Neuron (in vitro differentiated cells): ENCODE data around the gene ELAVL4.

ENCODE experiments used
- H2AFZ ChIP-seq: one replicate; pipeline ENCODE4 v1.6.1; 2013; ENCODE audit warnings: low read depth, mild to moderate bottlenecking, inconsistent platforms, low read length, moderate library complexity
- H3K27me3 ChIP-seq: one replicate; pipeline ENCODE4 v1.6.1; 2013; ENCODE audit warnings: low read length; ENCODE audit not compliant: insufficient read depth
- H3K36me3 ChIP-seq: one replicate; pipeline ENCODE4 v1.6.1; 2013; ENCODE audit warnings: low read length; ENCODE audit not compliant: insufficient read depth
- H3K4me1 ChIP-seq: one replicate; pipeline ENCODE4 v1.6.1; 2013; ENCODE audit warnings: low read length; ENCODE audit not compliant: insufficient read depth
- H3K4me3 ChIP-seq: 2 replicates; pipeline ENCODE4 v1.5.1; 2013; ENCODE audit warnings: mild to moderate bottlenecking, low read length, moderate library complexity
- H3K9me3 ChIP-seq: one replicate; pipeline ENCODE4 v1.6.1; 2013; ENCODE audit warnings: low read length

ELAVL4 gene

GRCh38 chr1:50103615-50104081, 5.1 kb upstream of the ELAVL4 start:
- H3K36me3 ChIP-seq, result no peaks in the 10 kb centered on the region
- no peak overlapping the region for H2AFZ ChIP-seq
- H3K4me1 ChIP-seq, result peaks cover 5% of the 10 kb centered on the region
- H3K4me3 ChIP-seq, result no peak overlapping the region
- H3K9me3 ChIP-seq, result no peaks in the 10 kb centered on the region
- H3K27me3 ChIP-seq, result no peaks in the 10 kb centered on the region

- Histone ChIP-seq H3K4me1 (peaks cover 14% of the 10 kb centered on the region), H3K4me3 (no peak overlapping the region), H3K27me3 (no peaks in the 10 kb centered on the region), H3K36me3 (no peaks in the 10 kb centered on the region), H3K9me3 (no peaks in the 10 kb centered on the region), H2AFZ (no peak overlapping the region)
Measured at GRCh38 chr1:50105433-50105832, 3.3 kb upstream of the ELAVL4 start.

GRCh38 chr1:50106095-50106761, 2.5 kb upstream of the ELAVL4 start:
- Histone ChIP-seq H3K4me1 (peaks cover 22% of the 10 kb centered on the region), H3K9me3 (no peaks in the 10 kb centered on the region), H3K27me3 (no peaks in the 10 kb centered on the region), H3K36me3 (no peaks in the 10 kb centered on the region), H3K4me3 (no peak overlapping the region), H2AFZ (no peak overlapping the region)

- H3K9me3 ChIP-seq, result no peaks in the 10 kb centered on the region
Measured at GRCh38 chr1:50109116-50109515, 396 bp downstream of the ELAVL4 start.

GRCh38 chr1:50109647-50110075, 941 bp downstream of the ELAVL4 start:
- Histone ChIP-seq H3K4me3 (peak overlapping the region; percentile 26), H3K36me3 (no peaks in the 10 kb centered on the region), H3K9me3 (no peaks in the 10 kb centered on the region), H2AFZ (no peak overlapping the region), H3K4me1 (peaks cover 27% of the 10 kb centered on the region), H3K27me3 (no peaks in the 10 kb centered on the region)

More at GRCh38 chr1:50109116-50109515, 396 bp downstream of the ELAVL4 start:
- Histone ChIP-seq H3K36me3 (no peaks in the 10 kb centered on the region), H3K27me3 (no peaks in the 10 kb centered on the region), H3K4me3 (peak overlapping the region; percentile 26), H2AFZ (no peak overlapping the region), H3K4me1 (peaks cover 27% of the 10 kb centered on the region)

- peaks cover 27% of the 10 kb centered on the region for H3K4me1 ChIP-seq
- H3K36me3 ChIP-seq, result no peaks in the 10 kb centered on the region
- H3K9me3 ChIP-seq, result no peaks in the 10 kb centered on the region
- no peaks in the 10 kb centered on the region for H3K27me3 ChIP-seq
- peak overlapping the region; percentile 26 for H3K4me3 ChIP-seq
- no peak overlapping the region for H2AFZ ChIP-seq
Measured at GRCh38 chr1:50110151-50110550, 1.4 kb downstream of the ELAVL4 start.

GRCh38 chr1:50110656-50111055, 1.9 kb downstream of the ELAVL4 start:
- Histone ChIP-seq H3K9me3 (no peaks in the 10 kb centered on the region), H3K36me3 (no peaks in the 10 kb centered on the region), H3K27me3 (no peaks in the 10 kb centered on the region), H3K4me3 (peak overlapping the region; percentile 26), H2AFZ (peak overlapping the region; percentile 51), H3K4me1 (peaks cover 27% of the 10 kb centered on the region)

GRCh38 chr1:50111503-50111902, 2.8 kb downstream of the ELAVL4 start:
- peak overlapping the region; percentile 26 for H3K4me3 ChIP-seq
- no peaks in the 10 kb centered on the region for H3K9me3 ChIP-seq
- H3K36me3 ChIP-seq, result no peaks in the 10 kb centered on the region
- H3K27me3 ChIP-seq, result no peaks in the 10 kb centered on the region
- peaks cover 24% of the 10 kb centered on the region for H3K4me1 ChIP-seq
- no peak overlapping the region for H2AFZ ChIP-seq

GRCh38 chr1:50112193-50112592, 3.5 kb downstream of the ELAVL4 start:
- no peak overlapping the region for H2AFZ ChIP-seq
- no peaks in the 10 kb centered on the region for H3K36me3 ChIP-seq
- no peak overlapping the region for H3K4me3 ChIP-seq

GRCh38 chr1:50123071-50123470, 14.4 kb downstream of the ELAVL4 start:
- H2AFZ ChIP-seq, result no peak overlapping the region
- H3K4me3 ChIP-seq, result no peak overlapping the region
- H3K36me3 ChIP-seq, result no peaks in the 10 kb centered on the region
- no peaks in the 10 kb centered on the region for H3K27me3 ChIP-seq
- H3K9me3 ChIP-seq, result no peaks in the 10 kb centered on the region
- H3K4me1 ChIP-seq, result no peaks in the 10 kb centered on the region

More at GRCh38 chr1:50112193-50112592, 3.5 kb downstream of the ELAVL4 start:
- Histone ChIP-seq H3K4me1 (peaks cover 22% of the 10 kb centered on the region), H3K9me3 (no peaks in the 10 kb centered on the region), H3K27me3 (no peaks in the 10 kb centered on the region)

GRCh38 chr1:50126927-50127715, 18.4 kb downstream of the ELAVL4 start:
- Histone ChIP-seq H3K9me3 (no peaks in the 10 kb centered on the region), H3K4me1 (no peaks in the 10 kb centered on the region), H3K4me3 (no peak overlapping the region), H2AFZ (no peak overlapping the region), H3K27me3 (no peaks in the 10 kb centered on the region), H3K36me3 (no peaks in the 10 kb centered on the region)

- no peaks in the 10 kb centered on the region for H3K4me1 ChIP-seq
- no peak overlapping the region for H3K4me3 ChIP-seq
- no peaks in the 10 kb centered on the region for H3K36me3 ChIP-seq
- H2AFZ ChIP-seq, result no peak overlapping the region
- peaks cover 2% of the 10 kb centered on the region for H3K27me3 ChIP-seq
- H3K9me3 ChIP-seq, result no peaks in the 10 kb centered on the region
Measured at GRCh38 chr1:50129201-50129600, 20.5 kb downstream of the ELAVL4 start.

- Histone ChIP-seq H2AFZ (no peak overlapping the region), H3K27me3 (peaks cover 2% of the 10 kb centered on the region), H3K36me3 (no peaks in the 10 kb centered on the region), H3K9me3 (no peaks in the 10 kb centered on the region), H3K4me1 (no peaks in the 10 kb centered on the region), H3K4me3 (no peak overlapping the region)
Measured at GRCh38 chr1:50132347-50132894, 23.7 kb downstream of the ELAVL4 start.
